Stimulated activated CD8-positive, alpha-beta memory T cell treated with anti-CD3 and anti-CD28 coated beads, Interleukin-7, amount 100 ng/mL, for 48 hours (primary cell): ENCODE measurements around the gene SERPINA9.
"Not testable (repeated sequence)": the region's sequence is repeated elsewhere in the genome, so short reads cannot be mapped to it uniquely, and the experiment has no call there.

Experiments used
- DNase-seq, 2 donors: peaks; one replicate each; pipeline ENCODE4 v3.0.0-alpha.2; 2020; ENCODE audit warnings: low read depth in 1 of 2; ENCODE audit errors: extremely low read depth in 1 of 2

Gene SERPINA9

GRCh38 chr14:94476023-94476422 lies at the start of gene SERPINA9:
Gene SERPINA9, minus strand, starts transcription at chr14:94476197. Its CDS starts 6,357 bp downstream, at chr14:94469840.
- no peak for DNase-seq

- no peak for DNase-seq
Observed at GRCh38 chr14:94524093-94524492, 48.1 kb upstream of the SERPINA9 start.

GRCh38 chr14:94523265-94523664 lies 47.3 kb upstream of the SERPINA9 start:
- no peak for DNase-seq

GRCh38 chr14:94522115-94522724 lies 46.2 kb upstream of the SERPINA9 start:
- DNase-seq, result no peak

GRCh38 chr14:94521375-94522114 lies 45.5 kb upstream of the SERPINA9 start:
- no peak for DNase-seq

GRCh38 chr14:94517641-94518257 lies 41.8 kb upstream of the SERPINA9 start:
- no peak for DNase-seq

- DNase-seq, result no peak
Observed at GRCh38 chr14:94517248-94517640, 41.2 kb upstream of the SERPINA9 start.

GRCh38 chr14:94515856-94516255 lies 39.9 kb upstream of the SERPINA9 start:
- DNase-seq, result no peak

GRCh38 chr14:94515426-94515825 lies 39.4 kb upstream of the SERPINA9 start:
- no peak for DNase-seq

GRCh38 chr14:94514351-94514750 lies 38.4 kb upstream of the SERPINA9 start:
- DNase-seq, result no peak

GRCh38 chr14:94510481-94510880 lies 34.5 kb upstream of the SERPINA9 start:
- DNase-seq, result not testable (repeated sequence)

- no peak for DNase-seq
Observed at GRCh38 chr14:94509356-94509755, 33.4 kb upstream of the SERPINA9 start, which contains the start of gene SERPINA12. Gene SERPINA12, minus strand, starts transcription at chr14:94509469. Its CDS starts 11,072 bp downstream, at chr14:94498397.

- no peak for DNase-seq
Observed at GRCh38 chr14:94505641-94506040, 29.6 kb upstream of the SERPINA9 start.

GRCh38 chr14:94505206-94505605 lies 29.2 kb upstream of the SERPINA9 start:
- no peak for DNase-seq

- DNase-seq, result no peak
Observed at GRCh38 chr14:94501588-94502516, 25.9 kb upstream of the SERPINA9 start.

GRCh38 chr14:94500264-94500663 lies 24.3 kb upstream of the SERPINA9 start:
- no peak for DNase-seq

- DNase-seq, result no peak
Observed at GRCh38 chr14:94499673-94500072, 23.7 kb upstream of the SERPINA9 start.

- no peak for DNase-seq
Observed at GRCh38 chr14:94498215-94498614, 22.2 kb upstream of the SERPINA9 start.

GRCh38 chr14:94494085-94494484 lies 18.1 kb upstream of the SERPINA9 start:
- no peak for DNase-seq

- DNase-seq, result no peak
Observed at GRCh38 chr14:94491511-94491910, 15.5 kb upstream of the SERPINA9 start.

- no peak for DNase-seq
Observed at GRCh38 chr14:94489336-94489735, 13.3 kb upstream of the SERPINA9 start.
